ENCODE measurements around the gene GJD2. TPM values are rescaled to one million over a fixed set of nuclear protein-coding genes. Genes with fewer than 3 reads are reported as not detected.

Gene GJD2
- total RNA-seq, 1 donor = not detected

- DNase-seq (ENCODE audit: low read depth) = no peak
- TF ChIP-seq CTCF (IDR thresholded peaks at IDR 0.05; ENCODE audit: insufficient read depth, low read depth, low read length) = no peak
- no peak overlapping the region for H3K4me3 ChIP-seq (ENCODE audit: low read depth, low read length)
These were observed 24.1 kb downstream of the GJD2 start for GRCh38 chr15:34730701-34731100.

GRCh38 chr15:34729886-34730285 lies 24.9 kb downstream of the GJD2 start:
- DNase-seq (ENCODE audit: low read depth) = no peak
- H3K4me3 ChIP-seq (ENCODE audit: low read depth, low read length) = no peak overlapping the region
- TF ChIP-seq CTCF (IDR thresholded peaks at IDR 0.05; ENCODE audit: insufficient read depth, low read depth, low read length) = no peak

DNA sequence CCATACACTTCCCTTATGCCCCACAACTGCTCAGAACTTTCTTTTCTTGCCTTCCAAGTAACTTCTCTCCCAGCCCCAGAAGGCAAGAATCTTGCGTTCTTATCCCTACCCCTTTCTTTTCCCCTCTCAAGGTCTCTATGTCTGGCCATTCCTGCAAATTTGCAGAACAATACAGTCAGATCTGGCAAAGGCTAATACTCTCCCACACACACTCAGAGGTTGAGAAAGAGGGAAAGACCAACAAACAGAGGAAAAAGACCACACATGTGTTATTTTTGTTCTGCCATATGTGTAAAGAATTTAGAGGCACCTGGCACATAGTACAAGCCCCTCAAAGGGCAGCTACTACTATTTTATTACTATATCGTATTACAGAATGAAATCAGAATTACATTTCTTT lies 25.7 kb downstream of the GJD2 start:
- DNase-seq (ENCODE audit: low read depth) = no peak
- no peak for TF ChIP-seq CTCF (IDR thresholded peaks at IDR 0.05; ENCODE audit: insufficient read depth, low read depth, low read length)
- no peak overlapping the region for H3K4me3 ChIP-seq (ENCODE audit: low read depth, low read length)

- no peak for DNase-seq (ENCODE audit: low read depth)
- no peak for TF ChIP-seq CTCF (IDR thresholded peaks at IDR 0.05; ENCODE audit: insufficient read depth, low read depth, low read length)
- no peak overlapping the region for H3K4me3 ChIP-seq (ENCODE audit: low read depth, low read length)
These were observed 28.2 kb downstream of the GJD2 start for GRCh38 chr15:34726406-34727100.

DNA sequence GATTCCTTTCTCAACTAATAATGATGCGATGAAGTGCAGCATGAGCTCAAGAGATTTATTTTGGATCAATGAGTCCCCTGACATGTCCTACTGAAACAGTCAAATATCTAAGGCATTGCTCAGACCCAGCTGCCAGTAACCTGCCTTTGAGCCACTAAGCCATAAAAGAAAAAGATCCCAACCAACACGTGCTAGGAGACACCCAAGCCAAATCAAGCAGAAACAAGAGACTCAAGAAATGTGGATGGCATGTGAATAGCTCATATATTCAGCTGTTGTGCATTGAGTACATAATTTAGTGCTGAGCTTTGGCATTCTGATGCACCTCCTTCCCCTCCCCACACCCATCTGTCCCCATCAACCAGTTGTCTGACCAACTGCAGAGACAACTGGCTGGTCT lies 29.2 kb downstream of the GJD2 start:
- H3K4me3 ChIP-seq (ENCODE audit: low read depth, low read length) = no peak overlapping the region
- no peak for TF ChIP-seq CTCF (IDR thresholded peaks at IDR 0.05; ENCODE audit: insufficient read depth, low read depth, low read length)
- DNase-seq (ENCODE audit: low read depth) = no peak

GRCh38 chr15:34724481-34724880 lies 30.3 kb downstream of the GJD2 start:
- DNase-seq (ENCODE audit: low read depth) = no peak
- TF ChIP-seq CTCF (IDR thresholded peaks at IDR 0.05; ENCODE audit: insufficient read depth, low read depth, low read length) = no peak
- H3K4me3 ChIP-seq (ENCODE audit: low read depth, low read length) = no peak overlapping the region

GRCh38 chr15:34722439-34722836 lies 32.4 kb downstream of the GJD2 start:
- H3K4me3 ChIP-seq (ENCODE audit: low read depth, low read length) = no peak overlapping the region
- DNase-seq (ENCODE audit: low read depth) = peak; percentile 38
- TF ChIP-seq CTCF (IDR thresholded peaks at IDR 0.05; ENCODE audit: insufficient read depth, low read depth, low read length) = no peak

Data from fibroblast of villous mesenchyme (primary cell).